Right lobe of liver (tissue), 6 donors: ENCODE results near the gene FBXO17. TPM values are rescaled to one million over a fixed set of nuclear protein-coding genes. Genes with fewer than 3 reads are reported as not detected.

Experiments used
- ATAC-seq, 4 donors: fragments of 200-7000 bp; cut with Tn5 transposase; one replicate each; pipeline ENCODE4 v1.9.1; 2020; ENCODE audit warnings: mild to moderate bottlenecking in 4 of 4, moderate library complexity in 4 of 4
- DNase-seq, 3 donors: peaks; one replicate each; pipeline ENCODE4 v3.0.0-alpha.2; 2020
- H3K27ac ChIP-seq, 3 donors: fragments of 200-600 bp; one replicate each; pipeline ENCODE4 v1.8.0; 2022
- H3K27me3 ChIP-seq, 2 donors: fragments of 200-600 bp; one replicate each; pipeline ENCODE4 v1.8.0; 2022
- H3K36me3 ChIP-seq, 4 donors: fragments of 200-600 bp; sonication (generic) in 1 of 4; one replicate each; pipeline versions ENCODE4 v1.5.1 to v1.8.0; 2017 to 2022; ENCODE audit warnings: control low read depth in 1 of 4
- H3K4me1 ChIP-seq, 4 donors: fragments of 200-600 bp; sonication (generic) in 1 of 4; one replicate each; pipeline versions ENCODE4 v1.5.1 to v1.8.0; 2017 to 2022; ENCODE audit warnings: control low read depth in 1 of 4
- H3K4me3 ChIP-seq, 3 donors: fragments of 200-600 bp; one replicate each; pipeline ENCODE4 v1.8.0; 2022
- H3K9me3 ChIP-seq, 4 donors: fragments of 200-600 bp; sonication (generic) in 1 of 4; one replicate each; pipeline versions ENCODE4 v1.5.1 to v1.8.0; 2017 to 2022; ENCODE audit warnings: control low read depth in 1 of 4
- POLR2A ChIP-seq: fragments of 450-650 bp; IDR thresholded peaks from one replicate; pipeline ENCODE4 v1.6.1; 2017; ENCODE audit warnings: antibody characterized with exemption, mild to moderate bottlenecking
- WGBS: methylation state at CpG from one replicate; pipeline ENCODE4 v1.1.6; 2018; ENCODE audit warnings: low coverage, low lambda C conversion rate; ENCODE audit not compliant: insufficient coverage; ENCODE audit errors: missing lambda C conversion rate; 5-methylcytosine and 5-hydroxymethylcytosine counted together
- intact Hi-C, 2 donors: fragments of 100-400 bp; cut with DNase I; formaldehyde crosslinking; loops; one replicate each; pipeline versions ENCODE4 v1.11.2 to v1.14.1; 2022
- total RNA-seq, 6 experiments: library from RNA; depleted of rRNA in 2 of 6; stranded (reverse); fragments of >200 nt in 2 of 6; fragmentation: NEBNext Ultra II Directional in 3 of 6; extraction: Animal tissue kit (Norgen Biotek cat#: 25700) in 3 of 6; gene quantifications; one replicate each; pipeline versions ENCODE4 v1.1.0 to v1.2.4, GENCODE V29; 2016 to 2023
- TF ChIP-seq, protein P1 (sequence below), 4 donors: fragments of 200-600 bp in 3 of 4; fragments of 450-650 bp in 1 of 4; IDR thresholded peaks; one replicate each; pipeline versions ENCODE4 v1.5.1 to v1.8.0; 2016 to 2022; ENCODE audit warnings: antibody characterized with exemption in 4 of 4, mild to moderate bottlenecking in 2 of 4
- donor health status: DM: no; HTN: yes; CAD: no.
- donor health status: DM: no; HTN: no; CAD: no.
- donor health status: DM: no; HTN: no; CAD: no.
- donor health status: DM: no; HTN: yes; CAD: no.
- donor health status: DM: no; HTN: yes; CAD: no.

The FBXO17 gene
- total RNA-seq, 6 experiments from 2014 or later = 19.9 to 57.9 (median 36.7) TPM

- WGBS = 100% methylated on average over 1 of the region's 1 CpG
Observed at GRCh38 chr19:38985262-38985661, 9.7 kb upstream of the FBXO17 start.

DNA sequence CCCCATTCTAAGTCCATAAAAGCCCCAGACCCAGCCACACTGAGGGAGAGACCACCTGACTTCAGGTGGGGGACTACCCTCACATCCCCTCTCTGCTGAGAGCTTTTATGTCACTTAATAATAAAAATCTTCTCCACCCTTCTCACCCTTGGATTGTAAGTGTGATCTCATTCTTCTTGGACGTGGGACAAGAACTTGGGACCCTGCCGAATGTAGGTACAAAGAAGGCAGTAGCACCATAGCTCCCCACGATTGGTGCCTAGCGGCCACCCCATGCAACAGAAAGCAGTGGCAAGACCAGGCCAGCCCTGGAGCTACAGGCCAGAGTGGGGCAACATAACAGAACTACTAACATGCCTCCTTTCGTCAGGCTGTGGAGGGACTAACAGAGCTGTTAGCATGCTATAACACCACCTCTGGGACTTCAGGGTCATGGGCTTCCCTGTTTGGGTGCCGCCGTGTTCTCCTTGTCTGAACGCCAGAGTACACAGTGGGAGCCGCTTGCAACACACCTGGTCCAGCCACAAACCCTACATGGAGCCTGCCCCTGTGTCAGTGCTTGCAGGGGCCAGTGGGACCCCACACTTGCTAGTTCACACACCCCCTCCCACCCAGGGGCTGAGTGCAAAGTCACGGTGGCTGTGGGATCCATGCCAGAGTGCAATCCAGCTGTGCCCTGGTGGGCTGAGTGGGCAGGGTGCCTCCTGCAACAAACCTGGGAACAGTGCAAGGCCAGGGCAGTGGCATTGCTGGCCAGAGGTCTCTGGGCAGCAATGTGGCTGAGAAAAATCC, 5.2 kb upstream of the FBXO17 start:
- TF ChIP-seq, protein P1, sequence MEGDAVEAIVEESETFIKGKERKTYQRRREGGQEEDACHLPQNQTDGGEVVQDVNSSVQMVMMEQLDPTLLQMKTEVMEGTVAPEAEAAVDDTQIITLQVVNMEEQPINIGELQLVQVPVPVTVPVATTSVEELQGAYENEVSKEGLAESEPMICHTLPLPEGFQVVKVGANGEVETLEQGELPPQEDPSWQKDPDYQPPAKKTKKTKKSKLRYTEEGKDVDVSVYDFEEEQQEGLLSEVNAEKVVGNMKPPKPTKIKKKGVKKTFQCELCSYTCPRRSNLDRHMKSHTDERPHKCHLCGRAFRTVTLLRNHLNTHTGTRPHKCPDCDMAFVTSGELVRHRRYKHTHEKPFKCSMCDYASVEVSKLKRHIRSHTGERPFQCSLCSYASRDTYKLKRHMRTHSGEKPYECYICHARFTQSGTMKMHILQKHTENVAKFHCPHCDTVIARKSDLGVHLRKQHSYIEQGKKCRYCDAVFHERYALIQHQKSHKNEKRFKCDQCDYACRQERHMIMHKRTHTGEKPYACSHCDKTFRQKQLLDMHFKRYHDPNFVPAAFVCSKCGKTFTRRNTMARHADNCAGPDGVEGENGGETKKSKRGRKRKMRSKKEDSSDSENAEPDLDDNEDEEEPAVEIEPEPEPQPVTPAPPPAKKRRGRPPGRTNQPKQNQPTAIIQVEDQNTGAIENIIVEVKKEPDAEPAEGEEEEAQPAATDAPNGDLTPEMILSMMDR (IDR thresholded peaks at IDR 0.05) = no peak
- no peak for TF ChIP-seq POLR2A
- ATAC-seq = peak; percentile 64 to 82 (median 78)
- 30% methylated on average over 5 of the region's 10 CpGs for WGBS

More at GRCh38 chr19:38985262-38985661, 9.7 kb upstream of the FBXO17 start:
- Histone ChIP-seq H3K4me1 (peaks cover 0 to 15% (median 4%) of the 10 kb centered on the region in 4 donors), H3K4me3 (no peak overlapping the region), H3K27ac (no peak overlapping the region), H3K36me3 (no peaks in the 10 kb centered on the region), H3K9me3 (no peaks in the 10 kb centered on the region), H3K27me3 (no peaks in the 10 kb centered on the region)
- DNase-seq (no peak), ATAC-seq (no peak)
- no peak for TF ChIP-seq POLR2A
- TF ChIP-seq, protein P1 (IDR thresholded peaks at IDR 0.05) = no peak
- intact Hi-C loops = no loop called here

DNA sequence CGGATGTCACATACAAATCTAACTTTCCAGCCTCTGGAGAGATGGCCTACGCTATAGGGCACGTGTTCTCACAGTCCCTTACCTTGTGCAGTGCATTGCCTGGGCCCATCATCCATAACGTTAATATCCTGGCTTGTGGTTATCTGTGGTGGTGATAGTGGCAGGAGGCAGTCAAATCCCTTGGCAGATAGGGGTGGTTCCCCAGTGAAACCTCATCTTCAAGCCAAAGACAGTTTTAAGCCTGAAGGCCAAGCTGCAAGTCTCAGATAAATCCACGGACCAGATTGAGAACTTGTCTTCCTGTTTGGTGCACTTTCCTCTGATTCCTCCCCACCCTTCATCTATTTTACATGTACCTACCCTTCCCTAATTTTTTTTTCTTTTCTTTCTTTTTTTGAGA, 4.3 kb upstream of the FBXO17 start:
- no peak overlapping the region for H3K27ac ChIP-seq
- no peaks in the 10 kb centered on the region for H3K36me3 ChIP-seq
- intact Hi-C loops = no loop called here
- TF ChIP-seq, protein P1 (IDR thresholded peaks at IDR 0.05) = no peak
- TF ChIP-seq POLR2A = no peak
- H3K4me3 ChIP-seq = no peak overlapping the region
- DNase-seq (no peak), ATAC-seq (no peak)
- WGBS = 76% methylated on average over 4 of the region's 5 CpGs
- H3K4me1 ChIP-seq = peaks cover 0 to 41% (median 9%) of the 10 kb centered on the region in 4 donors
- peaks cover 0 to 3% (median 0%) of the 10 kb centered on the region in 4 donors for H3K9me3 ChIP-seq
- H3K27me3 ChIP-seq = no peaks in the 10 kb centered on the region

More for the DNA sequence above, 5.2 kb upstream of the FBXO17 start:
- Histone ChIP-seq H3K4me3 (no peak overlapping the region), H3K36me3 (no peaks in the 10 kb centered on the region), H3K27me3 (no peaks in the 10 kb centered on the region), H3K9me3 (peaks cover 0 to 3% (median 0%) of the 10 kb centered on the region in 4 donors), H3K27ac (peak overlapping the region in 1 of 3 donors; percentile 45), H3K4me1 (peaks cover 0 to 41% (median 9%) of the 10 kb centered on the region in 4 donors)
- peak; percentile 72 to 89 (median 84) for DNase-seq
- intact Hi-C loops = no loop called here

GRCh38 chr19:38978326-38978689, 2.8 kb upstream of the FBXO17 start:
- Histone ChIP-seq H3K9me3 (peaks cover 0 to 3% (median 0%) of the 10 kb centered on the region in 4 donors), H3K27me3 (no peaks in the 10 kb centered on the region), H3K27ac (peak overlapping the region in 2 of 3 donors; percentile 60 to 82), H3K4me1 (peaks cover 0 to 50% (median 12%) of the 10 kb centered on the region in 4 donors), H3K4me3 (no peak overlapping the region), H3K36me3 (no peaks in the 10 kb centered on the region)
- ATAC-seq (peak in 3 of 4 donors; percentile 9 to 28 (median 11)), DNase-seq (peak; percentile 36 to 64 (median 59))
- intact Hi-C loops = no loop called here
- WGBS = 60% methylated on average over 2 of the region's 3 CpGs
- TF ChIP-seq POLR2A = no peak
- TF ChIP-seq, protein P1 (IDR thresholded peaks at IDR 0.05) = no peak
